Measurements from ENCODE around the gene GPR15LG.

GPR15LG gene

GRCh38 chr10:84227810-84228209, 54.2 kb downstream of the GPR15LG start:
- Histone ChIP-seq H3K27ac (ENCODE audit: insufficient read depth, low read depth, low read length, poor library complexity, severe bottlenecking) (no peak overlapping the region), H3K4me1 (ENCODE audit: control insufficient read depth, insufficient read depth, low read length) (no peaks in the 10 kb centered on the region), H3K36me3 (ENCODE audit: control insufficient read depth, insufficient read depth, low read length) (no peaks in the 10 kb centered on the region), H3K27me3 (ENCODE audit: control insufficient read depth, insufficient read depth, low read length, poor library complexity, severe bottlenecking) (no peaks in the 10 kb centered on the region), H3K4me3 (ENCODE audit: insufficient read depth, low read depth, low read length) (no peak overlapping the region), H3K9me3 (ENCODE audit: control insufficient read depth, low read length) (no peaks in the 10 kb centered on the region)
- WGBS, 2 experiments = 73 to 79% methylated on average over 4 of the region's 4 CpGs

- Histone ChIP-seq H3K27ac (ENCODE audit: insufficient read depth, low read depth, low read length, poor library complexity, severe bottlenecking) (no peak overlapping the region), H3K9me3 (ENCODE audit: control insufficient read depth, low read length) (no peaks in the 10 kb centered on the region), H3K4me3 (ENCODE audit: insufficient read depth, low read depth, low read length) (no peak overlapping the region), H3K4me1 (ENCODE audit: control insufficient read depth, insufficient read depth, low read length) (no peaks in the 10 kb centered on the region), H3K36me3 (ENCODE audit: control insufficient read depth, insufficient read depth, low read length) (no peaks in the 10 kb centered on the region), H3K27me3 (ENCODE audit: control insufficient read depth, insufficient read depth, low read length, poor library complexity, severe bottlenecking) (no peaks in the 10 kb centered on the region)
- WGBS, 2 experiments = 87 to 93% methylated on average over 1 of the region's 1 CpG
Measured at GRCh38 chr10:84230359-84230758, 56.8 kb downstream of the GPR15LG start.

GRCh38 chr10:84232376-84232775, 58.8 kb downstream of the GPR15LG start:
- Histone ChIP-seq H3K27ac (ENCODE audit: insufficient read depth, low read depth, low read length, poor library complexity, severe bottlenecking) (no peak overlapping the region), H3K4me1 (ENCODE audit: control insufficient read depth, insufficient read depth, low read length) (no peaks in the 10 kb centered on the region), H3K27me3 (ENCODE audit: control insufficient read depth, insufficient read depth, low read length, poor library complexity, severe bottlenecking) (no peaks in the 10 kb centered on the region), H3K36me3 (ENCODE audit: control insufficient read depth, insufficient read depth, low read length) (no peaks in the 10 kb centered on the region), H3K9me3 (ENCODE audit: control insufficient read depth, low read length) (no peaks in the 10 kb centered on the region), H3K4me3 (ENCODE audit: insufficient read depth, low read depth, low read length) (no peak overlapping the region)
- WGBS, 2 experiments = 91 to 93% methylated on average over 10 of the region's 10 CpGs

DNA sequence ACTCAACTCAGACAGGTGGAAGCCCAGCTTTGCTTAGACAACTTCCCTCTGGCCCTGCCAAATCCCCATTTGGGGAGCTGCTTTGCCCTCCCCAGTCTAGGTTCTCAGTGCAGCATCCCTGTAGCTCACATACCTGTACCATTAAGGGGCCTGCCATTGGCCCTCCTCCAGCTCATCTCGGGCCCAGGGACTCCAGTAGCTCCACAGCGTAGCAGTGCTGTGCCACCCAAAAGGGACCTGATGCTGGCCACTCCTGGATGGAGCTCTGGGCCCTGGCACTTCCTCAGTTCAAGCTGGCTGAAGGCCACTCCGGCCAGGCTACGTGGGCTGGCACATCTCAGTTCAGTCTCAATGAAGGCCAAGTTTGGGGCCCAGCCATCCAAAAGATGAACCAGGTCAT, 60.3 kb downstream of the GPR15LG start:
- 92 to 96% methylated on average over 4 of the region's 4 CpGs for WGBS, 2 experiments
- Histone ChIP-seq H3K4me3 (ENCODE audit: insufficient read depth, low read depth, low read length) (no peak overlapping the region), H3K27ac (ENCODE audit: insufficient read depth, low read depth, low read length, poor library complexity, severe bottlenecking) (no peak overlapping the region), H3K4me1 (ENCODE audit: control insufficient read depth, insufficient read depth, low read length) (no peaks in the 10 kb centered on the region), H3K36me3 (ENCODE audit: control insufficient read depth, insufficient read depth, low read length) (no peaks in the 10 kb centered on the region), H3K27me3 (ENCODE audit: control insufficient read depth, insufficient read depth, low read length, poor library complexity, severe bottlenecking) (no peaks in the 10 kb centered on the region), H3K9me3 (ENCODE audit: control insufficient read depth, low read length) (no peaks in the 10 kb centered on the region)

DNA sequence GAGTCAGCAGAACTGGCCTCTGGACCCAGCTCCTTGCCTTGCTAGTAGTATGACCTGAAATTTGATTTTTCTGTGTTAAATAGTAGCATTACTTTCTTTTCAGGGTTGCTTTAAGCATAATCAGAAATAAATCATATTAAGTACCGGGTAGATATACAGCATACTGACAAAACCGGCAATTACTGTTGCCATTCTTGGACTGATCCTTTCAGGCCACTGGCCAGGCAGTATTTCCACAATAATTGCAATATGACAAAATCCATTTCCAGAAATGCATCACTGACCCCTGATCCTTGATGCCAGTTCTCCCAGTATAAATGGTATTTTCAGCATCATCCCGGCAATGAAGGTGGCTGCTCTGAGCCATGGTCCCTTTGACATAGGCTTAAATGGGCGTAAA, 60.9 kb downstream of the GPR15LG start:
- Histone ChIP-seq H3K27me3 (ENCODE audit: control insufficient read depth, insufficient read depth, low read length, poor library complexity, severe bottlenecking) (no peaks in the 10 kb centered on the region), H3K4me1 (ENCODE audit: control insufficient read depth, insufficient read depth, low read length) (no peaks in the 10 kb centered on the region), H3K4me3 (ENCODE audit: insufficient read depth, low read depth, low read length) (no peak overlapping the region), H3K27ac (ENCODE audit: insufficient read depth, low read depth, low read length, poor library complexity, severe bottlenecking) (no peak overlapping the region), H3K9me3 (ENCODE audit: control insufficient read depth, low read length) (no peaks in the 10 kb centered on the region), H3K36me3 (ENCODE audit: control insufficient read depth, insufficient read depth, low read length) (no peaks in the 10 kb centered on the region)
- WGBS, 2 experiments = 93 to 94% methylated on average over 4 of the region's 4 CpGs

All from ectodermal cell (in vitro differentiated cells).